ENCODE measurements around the gene THSD4.

DNA sequence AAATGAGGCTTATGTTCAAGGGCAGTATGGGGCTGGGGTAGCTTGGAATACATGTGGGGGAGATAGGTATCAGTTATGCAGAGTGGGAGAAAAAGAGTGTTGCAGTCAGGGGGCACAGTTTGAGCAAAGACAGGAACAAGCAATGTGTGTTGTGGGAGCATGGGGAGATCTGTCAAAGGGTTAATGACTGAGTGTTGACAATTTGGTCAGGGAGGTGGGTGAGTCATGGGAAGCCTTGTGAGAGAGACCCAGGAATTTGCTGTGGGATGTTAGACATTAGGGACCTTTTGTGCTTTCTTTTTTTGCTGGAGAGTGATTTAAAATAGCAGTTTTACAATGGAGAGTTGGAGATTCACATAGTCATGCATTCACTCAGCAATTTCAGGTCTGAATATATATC is 473.5 kb downstream of the THSD4 start:
- TF ChIP-seq, protein P1, sequence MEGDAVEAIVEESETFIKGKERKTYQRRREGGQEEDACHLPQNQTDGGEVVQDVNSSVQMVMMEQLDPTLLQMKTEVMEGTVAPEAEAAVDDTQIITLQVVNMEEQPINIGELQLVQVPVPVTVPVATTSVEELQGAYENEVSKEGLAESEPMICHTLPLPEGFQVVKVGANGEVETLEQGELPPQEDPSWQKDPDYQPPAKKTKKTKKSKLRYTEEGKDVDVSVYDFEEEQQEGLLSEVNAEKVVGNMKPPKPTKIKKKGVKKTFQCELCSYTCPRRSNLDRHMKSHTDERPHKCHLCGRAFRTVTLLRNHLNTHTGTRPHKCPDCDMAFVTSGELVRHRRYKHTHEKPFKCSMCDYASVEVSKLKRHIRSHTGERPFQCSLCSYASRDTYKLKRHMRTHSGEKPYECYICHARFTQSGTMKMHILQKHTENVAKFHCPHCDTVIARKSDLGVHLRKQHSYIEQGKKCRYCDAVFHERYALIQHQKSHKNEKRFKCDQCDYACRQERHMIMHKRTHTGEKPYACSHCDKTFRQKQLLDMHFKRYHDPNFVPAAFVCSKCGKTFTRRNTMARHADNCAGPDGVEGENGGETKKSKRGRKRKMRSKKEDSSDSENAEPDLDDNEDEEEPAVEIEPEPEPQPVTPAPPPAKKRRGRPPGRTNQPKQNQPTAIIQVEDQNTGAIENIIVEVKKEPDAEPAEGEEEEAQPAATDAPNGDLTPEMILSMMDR (IDR thresholded peaks at IDR 0.05): no peak
- no peak for TF ChIP-seq POLR2A (IDR thresholded peaks at IDR 0.05)
